ENCODE data around the gene ILRUN. TPM values are rescaled to one million over a fixed set of nuclear protein-coding genes. Genes with fewer than 3 reads are reported as not detected.
A peak's percentile ranks its signal among the peaks of the same experiment; 100 is the strongest.
"Not testable (repeated sequence)": the region's sequence is repeated elsewhere in the genome, so short reads cannot be mapped to it uniquely, and the experiment has no call there.

The ILRUN gene
- total and polyA plus RNA-seq, 9 donors, result 29.4 to 86.5 (median 47.6) TPM

GRCh38 chr6:34717466-34717865 lies 20.9 kb upstream of the ILRUN start:
- Histone ChIP-seq H3K27ac (no peak overlapping the region), H3K9me3 (no peaks in the 10 kb centered on the region), H3K27me3 (no peaks in the 10 kb centered on the region), H3K36me3 (no peaks in the 10 kb centered on the region), H3K4me1 (ENCODE audit: insufficient read depth) (no peaks in the 10 kb centered on the region), H3K4me3 (no peak overlapping the region)
- no peak for DNase-seq
- WGBS, 3 donors, result 90 to 96% (median 92%) methylated on average over 2 of the region's 2 CpGs
- intact Hi-C loops (cut with DNase I), result no loop called here
- TF ChIP-seq POLR2A (IDR thresholded peaks at IDR 0.05), result no peak
- TF ChIP-seq EP300 (IDR thresholded peaks at IDR 0.05), result no peak
- TF ChIP-seq CTCF (IDR thresholded peaks at IDR 0.05), result no peak

GRCh38 chr6:34714663-34715062 lies 18.1 kb upstream of the ILRUN start:
- WGBS, 3 donors, result 43 to 58% (median 46%) methylated on average over 4 of the region's 4 CpGs
- intact Hi-C loops (cut with DNase I), result no loop called here
- TF ChIP-seq POLR2A (IDR thresholded peaks at IDR 0.05) (no peak), EP300 (IDR thresholded peaks at IDR 0.05) (no peak), CTCF (IDR thresholded peaks at IDR 0.05) (no peak)

GRCh38 chr6:34712881-34713280 lies 16.3 kb upstream of the ILRUN start:
- H3K9me3 ChIP-seq; H3K4me1 ChIP-seq (ENCODE audit: insufficient read depth); intact Hi-C loops (cut with DNase I); H3K36me3 ChIP-seq; H3K27me3 ChIP-seq; DNase-seq; H3K4me3 ChIP-seq; H3K27ac ChIP-seq: not testable (repeated sequence)
- 69 to 89% (median 77%) methylated on average over 7 of the region's 7 CpGs for WGBS, 3 donors

More at GRCh38 chr6:34714663-34715062, 18.1 kb upstream of the ILRUN start:
- Histone ChIP-seq H3K4me1 (ENCODE audit: insufficient read depth) (peaks cover 4% of the 10 kb centered on the region), H3K9me3 (no peaks in the 10 kb centered on the region), H3K4me3 (no peak overlapping the region), H3K27me3 (no peaks in the 10 kb centered on the region), H3K36me3 (no peaks in the 10 kb centered on the region), H3K27ac (no peak overlapping the region)
- no peak for DNase-seq

GRCh38 chr6:34709386-34709785 lies 12.8 kb upstream of the ILRUN start:
- TF ChIP-seq CTCF (IDR thresholded peaks at IDR 0.05), result no peak
- TF ChIP-seq EP300 (IDR thresholded peaks at IDR 0.05), result no peak
- TF ChIP-seq POLR2A (IDR thresholded peaks at IDR 0.05), result no peak
- DNase-seq, result peak; percentile 81 to 94 (median 89)
- Histone ChIP-seq H3K9me3 (no peaks in the 10 kb centered on the region), H3K4me1 (ENCODE audit: insufficient read depth) (peaks cover 15% of the 10 kb centered on the region), H3K4me3 (no peak overlapping the region), H3K36me3 (no peaks in the 10 kb centered on the region), H3K27me3 (no peaks in the 10 kb centered on the region), H3K27ac (no peak overlapping the region)
- intact Hi-C loops (cut with DNase I), result no loop called here
- 0 to 4% (median 3%) methylated on average over 5 of the region's 5 CpGs for WGBS, 3 donors

GRCh38 chr6:34705241-34705640 lies 8.7 kb upstream of the ILRUN start:
- Histone ChIP-seq H3K9me3 (no peaks in the 10 kb centered on the region), H3K4me3 (no peak overlapping the region), H3K27ac (peak overlapping the region in 1 of 2 donors; percentile 2), H3K36me3 (no peaks in the 10 kb centered on the region), H3K4me1 (ENCODE audit: insufficient read depth) (peaks cover 15% of the 10 kb centered on the region), H3K27me3 (no peaks in the 10 kb centered on the region)
- WGBS, 3 donors, result 4 to 14% (median 4%) methylated on average over 3 of the region's 3 CpGs
- TF ChIP-seq EP300 (IDR thresholded peaks at IDR 0.05) (no peak), POLR2A (IDR thresholded peaks at IDR 0.05) (no peak)
- DNase-seq, result no peak
- intact Hi-C loops (cut with DNase I), result no loop called here

Measured in ovary (tissue), 9 donors.